NCI-H1048 (cell line): ENCODE data around the gene MEF2C.
"Not testable (repeated sequence)": the region's sequence is repeated elsewhere in the genome, so short reads cannot be mapped to it uniquely, and the experiment has no call there.

Source experiments
- DNase-seq: peaks from one replicate; lab custom pipeline; 2025; lab: John Stamatoyannopoulos, UW

MEF2C gene

DNA sequence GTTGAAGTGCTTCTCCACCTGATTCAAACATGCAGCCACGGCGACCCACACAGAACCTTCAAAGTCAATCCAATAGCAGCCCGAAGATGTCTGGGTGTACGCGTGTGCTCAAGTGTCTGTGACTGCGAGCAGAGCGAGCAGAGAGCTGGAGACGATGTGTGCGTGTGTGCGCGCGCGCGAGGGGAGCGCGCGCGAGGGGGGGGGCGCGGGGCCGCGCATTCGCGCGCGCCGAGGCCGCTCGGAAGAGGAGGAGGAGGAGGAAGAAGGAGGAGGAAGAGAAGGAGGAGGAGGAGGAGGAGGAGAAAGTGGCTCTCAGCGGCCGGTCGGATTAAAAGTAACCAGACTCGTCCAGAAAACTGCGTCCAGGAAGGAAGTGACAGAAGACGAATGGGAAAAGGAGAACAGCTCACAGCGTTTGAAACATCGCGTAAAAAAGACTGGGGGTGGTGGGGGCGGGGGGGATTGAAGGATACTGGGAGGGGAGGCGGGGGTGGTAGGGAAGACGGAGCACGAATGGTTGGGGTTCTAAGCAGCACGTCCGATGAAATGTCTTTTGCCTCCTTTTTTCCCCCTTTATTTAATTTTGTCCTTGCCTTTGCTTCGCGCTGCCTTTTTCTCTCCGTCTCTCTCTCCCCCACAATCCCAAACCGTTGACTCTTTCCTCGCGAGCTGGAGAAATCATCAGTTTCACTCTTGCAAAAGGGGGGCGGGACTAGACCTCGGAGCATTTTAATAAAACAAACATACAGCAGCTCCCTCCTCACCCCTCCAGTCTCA lies at the start of gene MEF2C:
TSS of gene MEF2C (minus strand) at position 126 of the 777 bp plus-strand sequence. CDS start 59,396 bp downstream, outside the sequence.
- no peak for DNase-seq

DNA sequence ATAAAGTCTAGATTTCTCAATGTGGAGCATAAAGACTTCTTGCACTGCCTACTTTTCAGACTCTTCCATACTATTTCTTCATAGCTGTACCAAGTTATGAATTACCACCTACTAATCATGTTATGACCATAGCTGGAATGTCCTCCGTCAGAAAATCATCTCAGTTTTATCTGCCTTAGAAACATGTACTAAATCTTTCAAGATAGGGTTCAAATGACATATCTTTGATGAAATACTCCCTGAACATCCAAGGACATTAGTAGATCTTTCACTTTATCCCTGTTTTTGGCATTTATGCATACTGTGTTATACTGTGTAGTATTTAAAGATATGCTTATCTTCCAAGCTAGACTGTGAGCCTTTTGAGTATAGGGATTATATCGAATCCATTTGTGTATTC lies 49.6 kb upstream of the MEF2C start:
- no peak for DNase-seq

DNA sequence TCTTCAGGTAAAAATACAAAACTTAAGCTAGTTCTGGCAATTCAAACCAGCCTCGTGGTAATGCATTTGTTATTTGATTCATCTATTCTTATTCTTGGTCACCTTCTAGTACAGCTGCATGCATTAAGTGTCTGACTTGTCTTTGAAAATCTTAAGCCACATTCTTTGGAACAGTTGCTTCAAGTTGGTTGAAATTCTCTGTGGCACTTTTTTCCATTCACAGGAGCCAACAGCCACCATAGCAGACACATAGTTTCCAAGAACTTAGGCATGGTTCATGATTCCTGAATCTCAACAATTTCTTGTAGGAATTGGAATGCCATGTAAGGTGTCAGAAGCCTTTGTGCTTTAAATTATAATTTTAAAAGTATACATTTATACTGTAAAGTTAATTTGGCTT lies 47.4 kb upstream of the MEF2C start:
- no peak for DNase-seq

GRCh38 chr5:88929385-88929784 lies 46.4 kb upstream of the MEF2C start:
- DNase-seq, result no peak

GRCh38 chr5:88926774-88927173 lies 43.8 kb upstream of the MEF2C start:
- DNase-seq, result no peak

DNA sequence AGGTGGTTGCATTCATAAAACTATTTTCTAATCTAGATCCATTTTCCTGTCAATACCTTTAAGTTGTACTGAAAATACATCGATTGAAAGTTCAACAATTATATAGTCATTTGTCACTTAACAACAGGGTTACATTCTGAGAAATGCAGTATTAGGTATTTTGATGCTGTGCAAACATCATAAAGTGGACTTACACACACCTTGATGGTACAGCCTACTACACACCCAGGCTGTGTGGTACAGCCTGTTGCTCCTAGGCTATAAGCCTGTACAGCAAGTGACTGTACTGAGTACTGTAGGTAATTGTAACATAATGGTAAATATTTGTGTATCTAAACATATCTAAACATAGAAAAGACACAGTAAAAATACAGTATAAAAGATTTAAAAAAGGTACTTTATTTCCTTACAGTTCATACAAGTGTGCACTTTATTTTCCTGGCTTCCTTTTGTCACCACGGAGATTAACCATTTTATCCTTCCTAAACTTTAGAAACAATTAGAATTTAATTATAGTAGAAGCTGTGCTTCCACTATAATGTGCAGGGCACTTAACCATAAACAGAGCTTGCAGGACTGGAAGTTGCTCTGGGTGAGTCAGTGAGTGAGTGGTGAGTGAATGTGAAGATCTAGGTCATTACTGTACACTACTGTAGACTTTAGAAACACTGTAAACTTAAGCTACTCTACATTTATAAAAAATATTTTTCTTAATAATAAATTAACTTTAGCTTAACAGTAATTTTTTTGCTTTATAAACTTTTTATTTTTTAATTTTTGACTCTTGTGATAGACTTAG lies 42.9 kb upstream of the MEF2C start:
- DNase-seq, result no peak

DNA sequence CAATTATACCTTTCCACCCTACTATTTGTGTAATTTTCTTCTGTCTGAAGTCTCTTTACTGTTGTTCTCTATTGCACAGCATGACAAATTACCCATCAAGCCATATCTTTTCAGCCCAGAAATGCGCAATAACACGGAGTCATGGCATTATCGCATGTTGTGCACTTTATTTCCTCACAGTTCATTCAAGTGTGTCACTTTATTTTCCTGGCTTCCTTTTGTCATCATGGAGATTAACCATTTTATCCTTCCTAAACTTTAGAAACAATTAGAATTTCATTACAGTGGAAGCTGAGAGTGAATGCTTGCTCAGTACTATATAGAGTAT lies 41.3 kb upstream of the MEF2C start:
- no peak for DNase-seq

GRCh38 chr5:88923623-88924329 lies 40.8 kb upstream of the MEF2C start:
- DNase-seq, result no peak

- DNase-seq, result not testable (repeated sequence)
Measured at GRCh38 chr5:88912743-88913142, 29.8 kb upstream of the MEF2C start.

- not testable (repeated sequence) for DNase-seq
Measured at GRCh38 chr5:88911059-88911572, 28.1 kb upstream of the MEF2C start.

- DNase-seq, result not testable (repeated sequence)
Measured at GRCh38 chr5:88904478-88904877, 21.5 kb upstream of the MEF2C start.

DNA sequence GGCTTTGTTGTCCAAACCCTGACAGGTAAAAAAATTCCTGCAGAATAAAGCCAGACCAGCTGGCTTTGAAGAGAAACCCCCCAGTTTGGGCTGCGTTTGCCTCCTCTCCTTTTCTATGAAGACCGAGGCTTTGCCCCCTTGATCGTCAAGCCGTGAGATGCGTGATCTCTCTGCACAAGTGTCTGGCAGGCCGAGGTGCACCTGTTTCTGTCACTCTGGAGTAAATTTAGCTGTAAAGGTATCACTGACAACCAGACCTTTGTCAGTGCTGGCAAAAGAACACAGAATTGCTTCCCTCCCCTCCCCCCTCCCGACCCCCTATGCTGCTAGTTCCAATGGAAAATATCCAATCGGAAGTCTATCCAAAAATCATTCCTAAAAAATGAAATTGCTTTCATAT lies 21.0 kb upstream of the MEF2C start:
- not testable (repeated sequence) for DNase-seq

DNA sequence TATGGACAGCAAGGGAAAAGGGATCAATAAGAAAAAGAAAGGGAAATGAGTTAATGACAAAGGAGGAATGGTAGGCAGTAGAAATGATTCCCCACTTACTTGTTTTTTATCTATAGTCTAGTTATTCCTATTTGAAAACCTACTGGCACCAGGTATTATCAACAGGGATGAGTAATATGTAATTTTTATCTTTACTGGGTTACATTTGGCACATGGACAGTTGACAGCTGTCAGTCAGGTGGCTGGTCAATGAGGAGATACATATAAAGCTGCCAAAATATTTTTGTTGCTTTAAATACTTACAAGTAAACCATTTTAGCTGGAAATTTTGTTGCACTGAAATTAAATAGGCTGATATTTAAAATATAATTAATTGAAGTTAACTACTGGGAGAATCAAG lies 18.1 kb upstream of the MEF2C start:
- DNase-seq, result not testable (repeated sequence)

- no peak for DNase-seq
Measured at GRCh38 chr5:88899096-88899737, 16.2 kb upstream of the MEF2C start.

DNA sequence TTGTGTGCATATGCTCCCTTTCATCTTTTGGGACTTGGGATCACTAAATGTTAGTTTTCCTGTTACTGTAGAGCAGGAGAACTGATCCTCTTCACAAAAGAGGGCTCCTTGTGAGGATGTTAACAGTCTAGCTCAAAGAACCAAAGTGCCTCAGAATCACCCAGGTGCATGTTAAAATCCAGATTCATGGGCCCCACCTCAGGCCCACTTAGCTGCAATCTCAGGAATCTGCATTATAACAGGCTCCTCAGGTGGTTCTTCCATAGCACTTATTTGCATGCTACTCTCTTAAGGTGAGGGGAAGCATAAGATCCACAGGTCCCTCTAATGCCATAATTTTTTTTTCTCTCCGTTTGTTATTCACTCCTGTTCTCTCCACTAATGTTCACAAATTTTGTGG lies 14.8 kb upstream of the MEF2C start:
- no peak for DNase-seq

DNA sequence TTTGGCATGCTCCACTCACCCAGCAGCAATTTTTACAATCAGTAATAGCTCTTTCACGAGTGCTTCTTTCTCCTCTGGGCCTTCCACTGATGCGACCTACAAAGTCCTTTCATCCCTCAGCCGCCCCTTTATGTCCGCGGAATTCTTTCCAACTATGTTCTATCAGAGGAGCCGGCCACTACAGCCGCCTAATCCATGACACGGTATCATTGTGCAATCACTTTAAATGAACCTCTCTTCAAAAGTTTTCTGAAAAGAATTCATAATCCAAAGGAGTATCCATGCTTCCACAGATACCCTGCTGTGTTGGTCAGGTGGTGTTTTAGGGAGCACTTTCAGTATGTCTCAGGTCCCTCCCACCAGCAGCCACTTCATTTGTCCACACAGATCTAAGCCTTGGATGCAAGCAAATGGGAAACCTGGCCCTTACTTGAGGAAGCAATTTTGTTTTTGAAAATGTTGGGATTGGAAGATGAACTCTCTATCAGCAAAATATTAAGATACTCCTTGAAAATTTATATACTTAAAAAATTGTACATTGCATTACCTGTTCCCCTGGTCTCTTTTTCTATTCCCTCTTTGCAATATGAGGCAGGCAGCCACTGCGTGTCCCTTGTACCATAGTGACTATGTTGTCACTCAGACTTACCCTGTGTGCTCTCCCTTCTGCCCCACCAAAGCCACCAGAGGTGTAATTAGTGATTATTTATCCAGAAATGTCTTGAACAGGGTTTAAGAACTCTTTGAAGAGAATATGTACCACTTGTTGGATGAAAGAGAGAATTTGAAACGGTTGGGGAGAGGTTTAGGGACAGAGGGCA lies 12.9 kb upstream of the MEF2C start:
- no peak for DNase-seq

- DNase-seq, result no peak
Measured at GRCh38 chr5:88892669-88893068, 9.7 kb upstream of the MEF2C start.

DNA sequence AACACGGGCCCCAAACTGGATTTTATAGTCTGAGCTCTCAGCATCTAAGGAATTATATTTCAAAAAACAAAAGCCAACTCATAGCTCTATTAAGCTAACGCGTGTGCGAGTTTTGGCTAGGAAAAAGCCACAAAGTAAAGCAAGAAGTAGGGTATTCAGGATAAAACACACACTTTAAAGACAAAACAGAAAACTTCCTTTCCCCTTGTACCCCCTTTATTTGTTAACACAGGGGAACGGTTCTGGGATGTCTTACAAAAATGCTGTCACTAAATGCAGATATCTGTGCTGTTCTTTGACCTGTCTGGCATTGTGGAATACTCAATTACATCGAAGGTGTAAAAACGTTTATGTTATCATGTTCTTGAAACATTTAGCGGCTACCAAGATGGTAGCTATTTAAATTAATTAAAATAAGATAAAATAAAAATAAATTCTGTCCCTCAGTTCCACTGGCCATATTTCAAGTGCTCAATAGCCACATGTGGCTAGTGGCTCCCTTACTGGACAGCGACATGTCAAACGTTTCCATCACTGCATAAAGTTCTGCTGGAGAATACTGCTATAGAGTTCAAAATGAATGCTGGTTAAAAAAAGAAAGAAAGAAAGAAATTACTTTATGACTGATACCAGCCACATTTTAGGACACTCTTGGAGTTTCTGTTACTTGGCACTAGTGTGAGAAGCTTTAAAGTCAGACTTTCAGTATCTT lies 7.2 kb upstream of the MEF2C start:
- DNase-seq, result no peak

- DNase-seq, result no peak
Measured at GRCh38 chr5:88889189-88890069, 6.4 kb upstream of the MEF2C start.

GRCh38 chr5:88888848-88889188 lies 5.8 kb upstream of the MEF2C start:
- no peak for DNase-seq
